Calu3 (cell line): Measurements from ENCODE around the gene BCL7B. TPM values are rescaled to one million over a fixed set of nuclear protein-coding genes. Genes with fewer than 3 reads are reported as not detected.

Source experiments
- Bru-seq: library from RNA; stranded (reverse); fragments of 400-500 nt; gene quantifications from one replicate; lab custom pipeline; 2021; lab: Mats Ljungman, UMichigan
- BruChase-seq, 2 experiments: library from RNA; stranded (reverse); fragments of 400-500 nt; gene quantifications; one replicate each; lab custom pipeline; 2021; lab: Mats Ljungman, UMichigan
- BruUV-seq: library from RNA; stranded (reverse); fragments of 400-500 nt; replicated peaks from 2 replicates; lab custom pipeline; 2021; lab: Mats Ljungman, UMichigan
- CTCF ChIA-PET: fragments of 300-600 bp; sonication (Branson Sonifier 250); formaldehyde crosslinking; loops from one replicate; lab custom pipeline; 2022; ENCODE audit warnings: antibody characterized with exemption; lab: Charles Lee
- DNase-seq: peaks from one replicate; pipeline ENCODE4 v3.0.0; 2022
- H3K27ac Mint-ChIP-seq: one replicate; pipeline ENCODE4 v1.8.0; 2022; ENCODE audit warnings: mixed read lengths; ENCODE audit not compliant: unreplicated experiment
- H3K27me3 Mint-ChIP-seq: one replicate; pipeline ENCODE4 v1.8.0; 2022; ENCODE audit warnings: mixed read lengths; ENCODE audit not compliant: unreplicated experiment
- H3K36me3 Mint-ChIP-seq: one replicate; pipeline ENCODE4 v1.8.0; 2022; ENCODE audit warnings: mild to moderate bottlenecking, moderate library complexity, mixed read lengths; ENCODE audit not compliant: insufficient read depth, unreplicated experiment
- H3K4me1 Mint-ChIP-seq: one replicate; pipeline ENCODE4 v1.8.0; 2022; ENCODE audit warnings: mild to moderate bottlenecking, low read depth, mixed read lengths; ENCODE audit not compliant: unreplicated experiment
- H3K4me3 Mint-ChIP-seq: one replicate; pipeline ENCODE4 v1.8.0; 2022; ENCODE audit warnings: mild to moderate bottlenecking, low read depth, moderate library complexity, mixed read lengths; ENCODE audit not compliant: unreplicated experiment
- H3K9me3 Mint-ChIP-seq: one replicate; pipeline ENCODE4 v1.8.0; 2022; ENCODE audit warnings: low read depth, mixed read lengths; ENCODE audit not compliant: unreplicated experiment
- CTCF ChIP-seq: fragments of 200-600 bp; IDR thresholded peaks from one replicate; pipeline ENCODE4 v1.8.0; 2022; ENCODE audit warnings: antibody characterized with exemption; ENCODE audit not compliant: unreplicated experiment
- intact Hi-C: fragments of 100-400 bp; cut with micrococcal nuclease; formaldehyde crosslinking; loops from one replicate; pipeline ENCODE4 v1.10.0; 2022; ENCODE audit not compliant: unreplicated experiment
- long read RNA-seq: library from polyadenylated mRNA; stranded (forward); transcript quantifications from one replicate; pipeline ENCODE4 v2.0.0, GENCODE V29; 2022
- total RNA-seq: library from RNA; stranded (reverse); gene quantifications from 2 replicates; pipeline ENCODE4 v1.2.3, GENCODE V29; 2022

BCL7B gene
- total RNA-seq (37.8 and 44.6 TPM in 2 replicates), Bru-seq, nascent RNA (percentile 70 among the genes with signal in this experiment), BruChase-seq, experiment 1, labeled RNA remaining after a 6-hour chase (percentile 70 among the genes with signal in this experiment), BruChase-seq, experiment 2, labeled RNA remaining after a 2-hour chase (percentile 64 among the genes with signal in this experiment)
- long read RNA-seq, transcript BCL7B-201 (6 exons, 1,975 nt), result major isoform, 57 of 77 reads
- long read RNA-seq, partial matches to known transcripts, result 0 of 77 reads
- long read RNA-seq, other reads (novel, unspliced or antisense), result 8 of 77 reads

- Mint-ChIP-seq H3K27ac (peak within 1 kb of the TSS; percentile 97), H3K4me1 (peaks cover 23% of the 10 kb centered on the region), H3K27me3 (no peaks in the 10 kb centered on the region), H3K4me3 (peak within 1 kb of the TSS; percentile 74), H3K36me3 (peaks cover 46% of the 10 kb centered on the region), H3K9me3 (no peaks in the 10 kb centered on the region)
- CTCF ChIA-PET, result interaction anchor here (1.5 kb wide), 1 partner anchor 37 kb away, joined by 3 read pairs; no protein-coding TSS in a partner anchor
- TF ChIP-seq CTCF, result no peak
- peak; percentile 73 for DNase-seq
- intact Hi-C loops, result no loop called here
- BruUV-seq, result TSS peak; percentile 82
Measured at GRCh38 chr7:73557397-73558257, at the start of gene BCL7B. Gene BCL7B (minus strand): TSS chr7:73557690. CDS start chr7:73557578, 112 bp downstream.

- no peak for DNase-seq
- Mint-ChIP-seq H3K27me3 (peaks cover 13% of the 10 kb centered on the region), H3K36me3 (no peaks in the 10 kb centered on the region), H3K27ac (no peak overlapping the region), H3K9me3 (peaks cover 3% of the 10 kb centered on the region), H3K4me1 (no peaks in the 10 kb centered on the region), H3K4me3 (no peak overlapping the region)
- CTCF ChIA-PET, result interaction anchor here (1.5 kb wide), 1 partner anchor 14 kb away, joined by 6 read pairs; no protein-coding TSS in a partner anchor
- no TSS peak for BruUV-seq
- intact Hi-C loops, result loop anchor here (2.0 kb wide), 1 partner anchor 119 kb away; no protein-coding TSS in a partner anchor
- no peak for TF ChIP-seq CTCF
Measured at GRCh38 chr7:73605601-73606220, 48.2 kb upstream of the BCL7B start.

- DNase-seq, result no peak
- H3K4me1 Mint-ChIP-seq, result no peaks in the 10 kb centered on the region
- no peak for TF ChIP-seq CTCF
- intact Hi-C loops, result no loop called here
- H3K9me3 Mint-ChIP-seq, result peaks cover 5% of the 10 kb centered on the region
- H3K27me3 Mint-ChIP-seq, result peaks cover 25% of the 10 kb centered on the region
- no peak overlapping the region for H3K27ac Mint-ChIP-seq
- BruUV-seq, result no TSS peak
- CTCF ChIA-PET, result no interaction called here
- H3K36me3 Mint-ChIP-seq, result no peaks in the 10 kb centered on the region
- no peak overlapping the region for H3K4me3 Mint-ChIP-seq
Measured at GRCh38 chr7:73602721-73603651, 45.5 kb upstream of the BCL7B start.
